Pancreas (tissue), 10 donors: ENCODE data around the gene ACAT2. TPM values are rescaled to one million over a fixed set of nuclear protein-coding genes. Genes with fewer than 3 reads are reported as not detected.
"Not testable (repeated sequence)": the region's sequence is repeated elsewhere in the genome, so short reads cannot be mapped to it uniquely, and the experiment has no call there.

Source experiments
- ATAC-seq, 4 donors: fragments of 200-7000 bp; cut with Tn5 transposase; one replicate each; pipeline versions ENCODE4 v1.8.0 to v1.9.1; 2020; ENCODE audit warnings: mild to moderate bottlenecking in 4 of 4, moderate library complexity in 4 of 4
- DNase-seq, 6 donors: peaks; one replicate each; pipeline ENCODE4 v3.0.0-alpha.2; 2020
- FAIRE-seq: peaks from 2 replicates; lab custom pipeline; 2012; peaks lifted over from hg19 to GRCh38; lab: Jason Lieb, UNC
- H3K27ac ChIP-seq, 4 donors: fragments of 200-600 bp; sonication (generic); 1 replicate in 3 of 4; 2 replicates in 1 of 4; pipeline versions ENCODE4 v1.5.0 to v1.8.0; 2020
- H3K27me3 ChIP-seq, 4 donors: fragments of 200-600 bp; one replicate each; pipeline ENCODE4 v1.8.0; 2021
- H3K36me3 ChIP-seq, 3 donors: fragments of 200-600 bp; sonication (generic) in 1 of 3; one replicate each; pipeline versions ENCODE4 v1.5.0 to v1.8.0; 2020 to 2021
- H3K4me1 ChIP-seq, 3 donors: fragments of 200-600 bp; one replicate each; pipeline ENCODE4 v1.8.0; 2021
- H3K4me3 ChIP-seq, 4 donors: fragments of 200-600 bp; sonication (generic) in 2 of 4; one replicate each; pipeline versions ENCODE4 v1.5.0 to v1.8.0; 2020 to 2021
- H3K9me3 ChIP-seq, 4 donors: fragments of 200-600 bp; one replicate each; pipeline ENCODE4 v1.8.0; 2021
- whole genome bisulfite sequencing, 2 donors: extraction: QIAGEN DNeasy Blood & Tissue Kit; methylation state at CpG; one replicate each; pipeline ENCODE4 v1.1.7; 2013; 5-methylcytosine and 5-hydroxymethylcytosine counted together
- intact Hi-C, 3 donors: fragments of 100-400 bp; cut with DNase I; formaldehyde crosslinking; loops; one replicate each; pipeline versions ENCODE4 v1.11.1 to v1.14.2; 2022
- polyA plus RNA-seq, 2 donors: library from polyadenylated mRNA; stranded (reverse); fragments of 200-250 nt; gene quantifications; one replicate each; pipeline ENCODE4 v1.2.3, GENCODE V29; 2013
- total RNA-seq, 6 donors: library from RNA; stranded (reverse); fragmentation: NEBNext Ultra II Directional in 4 of 6; extraction: Animal tissue kit (Norgen Biotek cat#: 25700) in 4 of 6; gene quantifications; one replicate each; pipeline versions ENCODE4 v1.2.1 to v1.2.4, GENCODE V29; 2021 to 2023
- TF ChIP-seq, protein P1 (sequence below), 4 donors: fragments of 200-600 bp; sonication (generic) in 3 of 4; IDR thresholded peaks; one replicate each; pipeline versions ENCODE4 v1.5.0 to v1.8.0; 2021; ENCODE audit warnings: antibody characterized with exemption in 4 of 4
- donor health status: healthy with polysubstance abuse.
- donor health status: DM: no; HTN: no; CAD: no; lungs with moderate emphysema.
- donor health status: DM: no; HTN: no; CAD: no.
- donor health status: control.
- donor health status: control.
- donor health status: Bipolar disorder and iron deficiency.
- donor health status: DM: yes; HTN: yes; CAD: no.
- donor health status: DM: no; HTN: no; CAD: no.
- donor health status: DM: no; HTN: no; CAD: no.
- donor health status: DM: yes; HTN: yes; CAD: no.

Gene ACAT2
- total and polyA plus RNA-seq, 8 donors: 3.3 to 10.1 (median 7.4) TPM

DNA sequence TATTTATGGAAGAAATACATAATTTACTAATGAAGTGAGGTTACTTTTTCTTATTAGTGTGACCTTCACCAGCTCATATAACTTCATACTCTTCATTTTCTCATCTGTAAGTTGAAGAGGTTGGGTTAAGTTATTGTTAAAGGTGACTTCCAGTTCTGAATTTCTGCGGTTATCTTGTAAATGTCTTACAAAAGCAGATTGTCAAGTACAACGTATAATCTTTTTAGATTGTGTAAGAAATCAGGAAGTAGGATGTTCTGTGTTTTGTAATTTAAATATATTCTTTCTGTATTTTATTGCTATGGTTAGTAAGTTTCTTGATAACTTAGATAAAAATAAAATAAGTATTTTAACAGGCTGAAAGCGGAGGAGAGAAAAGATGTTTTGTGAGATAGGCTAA lies 22.5 kb upstream of the ACAT2 start:
- DNase-seq (no peak), FAIRE-seq (peak; percentile 53), ATAC-seq (no peak)
- TF ChIP-seq, protein P1, sequence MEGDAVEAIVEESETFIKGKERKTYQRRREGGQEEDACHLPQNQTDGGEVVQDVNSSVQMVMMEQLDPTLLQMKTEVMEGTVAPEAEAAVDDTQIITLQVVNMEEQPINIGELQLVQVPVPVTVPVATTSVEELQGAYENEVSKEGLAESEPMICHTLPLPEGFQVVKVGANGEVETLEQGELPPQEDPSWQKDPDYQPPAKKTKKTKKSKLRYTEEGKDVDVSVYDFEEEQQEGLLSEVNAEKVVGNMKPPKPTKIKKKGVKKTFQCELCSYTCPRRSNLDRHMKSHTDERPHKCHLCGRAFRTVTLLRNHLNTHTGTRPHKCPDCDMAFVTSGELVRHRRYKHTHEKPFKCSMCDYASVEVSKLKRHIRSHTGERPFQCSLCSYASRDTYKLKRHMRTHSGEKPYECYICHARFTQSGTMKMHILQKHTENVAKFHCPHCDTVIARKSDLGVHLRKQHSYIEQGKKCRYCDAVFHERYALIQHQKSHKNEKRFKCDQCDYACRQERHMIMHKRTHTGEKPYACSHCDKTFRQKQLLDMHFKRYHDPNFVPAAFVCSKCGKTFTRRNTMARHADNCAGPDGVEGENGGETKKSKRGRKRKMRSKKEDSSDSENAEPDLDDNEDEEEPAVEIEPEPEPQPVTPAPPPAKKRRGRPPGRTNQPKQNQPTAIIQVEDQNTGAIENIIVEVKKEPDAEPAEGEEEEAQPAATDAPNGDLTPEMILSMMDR (IDR thresholded peaks at IDR 0.05): no peak
- H3K27me3 ChIP-seq: no peaks in the 10 kb centered on the region
- peaks cover 0 to 31% (median 14%) of the 10 kb centered on the region in 3 donors for H3K36me3 ChIP-seq
- intact Hi-C loops: loop anchor here in 1 of 3 donors (10.0 kb wide), 1 partner anchor 45 kb away; the partner anchor contains the start of gene TCP1
- no peaks in the 10 kb centered on the region for H3K9me3 ChIP-seq
- peaks cover 0 to 3% (median 0%) of the 10 kb centered on the region in 3 donors for H3K4me1 ChIP-seq
- no peak overlapping the region for H3K4me3 ChIP-seq
- 58 to 60% methylated on average over 3 of the region's 3 CpGs for WGBS, 2 donors
- no peak overlapping the region for H3K27ac ChIP-seq

DNA sequence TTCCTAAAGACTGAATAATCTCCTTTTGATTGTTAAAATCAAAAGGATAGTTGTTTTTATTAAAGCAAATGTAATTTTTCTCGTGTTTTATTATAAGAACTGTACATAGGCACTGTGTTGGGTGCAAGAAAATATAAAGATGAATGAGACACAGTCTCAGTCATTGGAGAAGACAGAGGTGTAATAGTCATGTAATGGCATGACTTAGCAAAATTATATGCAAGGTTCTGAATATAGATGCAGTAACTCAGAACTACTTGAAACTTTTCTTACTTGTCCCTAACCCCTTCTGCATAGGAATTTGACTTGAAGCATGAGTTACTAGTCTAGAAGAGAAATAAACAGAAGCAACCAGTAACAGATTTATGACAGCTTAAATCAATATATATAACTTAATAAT lies 19.7 kb upstream of the ACAT2 start:
- H3K27me3 ChIP-seq: no peaks in the 10 kb centered on the region
- intact Hi-C loops: no loop called here
- peaks cover 0 to 3% (median 0%) of the 10 kb centered on the region in 3 donors for H3K4me1 ChIP-seq
- no peak overlapping the region for H3K4me3 ChIP-seq
- no peak for DNase-seq
- no peak for ATAC-seq
- H3K27ac ChIP-seq: no peak overlapping the region
- H3K9me3 ChIP-seq: no peaks in the 10 kb centered on the region
- TF ChIP-seq, protein P1 (IDR thresholded peaks at IDR 0.05): no peak
- H3K36me3 ChIP-seq: peaks cover 3 to 59% (median 37%) of the 10 kb centered on the region in 3 donors
- no peak for FAIRE-seq
- 64 to 65% methylated on average over 1 of the region's 1 CpG for WGBS, 2 donors

DNA sequence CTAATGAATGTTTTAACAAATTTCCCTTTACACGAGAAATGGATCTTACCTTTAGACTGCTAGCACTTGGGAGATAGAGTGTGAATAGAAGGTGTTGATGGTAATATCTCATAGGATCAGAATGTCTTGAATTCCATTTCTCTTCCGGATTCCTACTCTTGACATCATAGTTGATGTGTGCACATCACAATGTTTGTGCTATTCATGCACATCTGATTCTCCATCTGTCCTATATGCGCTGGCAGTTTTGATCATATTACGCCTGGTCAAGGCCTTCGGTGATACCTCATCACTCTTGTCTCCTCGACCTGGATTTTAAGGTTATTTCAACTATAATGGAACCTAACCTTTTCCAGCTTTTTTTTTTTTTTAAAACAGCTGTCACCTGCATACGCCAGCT lies 16.8 kb upstream of the ACAT2 start:
- intact Hi-C loops: no loop called here
- TF ChIP-seq, protein P1 (IDR thresholded peaks at IDR 0.05): no peak
- Histone ChIP-seq H3K9me3 (no peaks in the 10 kb centered on the region), H3K27ac (no peak overlapping the region), H3K36me3 (peaks cover 6 to 77% (median 44%) of the 10 kb centered on the region in 3 donors), H3K4me3 (no peak overlapping the region), H3K4me1 (no peaks in the 10 kb centered on the region), H3K27me3 (no peaks in the 10 kb centered on the region)
- no peak for ATAC-seq
- WGBS, 2 donors: 75 to 80% methylated on average over 7 of the region's 7 CpGs
- DNase-seq: no peak
- FAIRE-seq: no peak

DNA sequence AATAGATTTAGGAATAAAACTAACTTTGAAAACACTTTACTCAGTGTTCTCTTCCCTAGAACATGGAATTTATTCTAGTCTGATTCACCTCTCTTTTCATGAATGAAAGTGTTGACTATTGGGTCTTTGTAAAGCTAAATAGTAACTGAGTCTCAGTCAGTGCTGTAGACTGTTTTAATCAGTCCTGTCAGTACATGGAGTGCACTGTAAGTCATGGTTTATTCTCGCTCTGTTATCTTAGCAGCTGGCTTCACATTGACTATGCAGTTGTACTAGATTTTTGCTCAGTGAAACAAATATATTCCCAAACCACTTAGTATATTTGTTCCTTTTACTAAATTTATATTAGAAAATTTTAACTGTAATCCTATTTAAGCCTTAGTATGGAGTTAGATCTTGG lies 15.1 kb upstream of the ACAT2 start:
- TF ChIP-seq, protein P1 (IDR thresholded peaks at IDR 0.05): no peak
- DNase-seq (no peak), ATAC-seq (no peak), FAIRE-seq (no peak)
- H3K36me3 ChIP-seq: peaks cover 6 to 70% (median 44%) of the 10 kb centered on the region in 3 donors
- H3K9me3 ChIP-seq: no peaks in the 10 kb centered on the region
- H3K27me3 ChIP-seq: no peaks in the 10 kb centered on the region
- H3K4me1 ChIP-seq: no peaks in the 10 kb centered on the region
- no peak overlapping the region for H3K27ac ChIP-seq
- intact Hi-C loops: no loop called here
- 55 to 63% methylated on average over 1 of the region's 1 CpG for WGBS, 2 donors
- no peak overlapping the region for H3K4me3 ChIP-seq

DNA sequence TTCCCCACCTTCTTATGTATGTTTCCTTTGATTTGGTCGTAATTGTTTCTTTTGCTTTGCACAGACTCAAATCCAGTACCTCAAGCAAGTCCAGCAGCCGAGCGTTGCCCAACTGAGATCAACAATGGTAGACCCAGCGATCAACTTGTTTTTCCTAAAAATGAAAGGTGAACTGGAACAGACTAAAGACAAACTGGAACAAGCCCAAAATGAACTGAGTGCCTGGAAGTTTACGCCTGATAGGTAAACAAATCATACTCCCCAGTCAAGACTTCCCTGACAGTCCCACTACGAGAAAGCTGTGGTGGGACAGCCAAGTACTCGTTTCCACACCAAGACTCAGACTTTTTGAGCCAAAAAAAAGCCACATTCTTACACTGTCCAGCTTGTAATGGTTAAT lies 13.7 kb upstream of the ACAT2 start:
- ATAC-seq, H3K4me3 ChIP-seq, intact Hi-C loops, FAIRE-seq, DNase-seq, H3K9me3 ChIP-seq, H3K4me1 ChIP-seq, H3K27me3 ChIP-seq, H3K27ac ChIP-seq: not testable (repeated sequence)
- 73% methylated on average over 7 of the region's 7 CpGs for WGBS, 2 donors
- H3K36me3 ChIP-seq: peaks cover 6 to 60% (median 39%) of the 10 kb centered on the region in 3 donors
